HL-60 (cell line): ENCODE measurements around the gene DNAH6.

Source experiments
- DNase-seq, 2 experiments: peaks; one replicate each; pipeline ENCODE4 v3.0.0-alpha.2; 2010 to 2020; ENCODE audit warnings: low read depth in 1 of 2, low spot score in 1 of 2
- H3K27ac ChIP-seq: fragments of 250-450 bp; sonication (Bioruptor Pico); replicated peaks from 2 replicates; pipeline ENCODE4 v1.5.1; 2020; ENCODE audit warnings: mild to moderate bottlenecking, moderate library complexity
- H3K27me3 ChIP-seq: fragments of 250-450 bp; sonication (Bioruptor Pico); 2 replicates; pipeline ENCODE4 v1.5.1; 2021; ENCODE audit warnings: mild to moderate bottlenecking, moderate library complexity; ENCODE audit not compliant: insufficient read depth, poor library complexity, severe bottlenecking
- H3K4me3 ChIP-seq: replicated peaks from 2 replicates; pipeline ENCODE4 v1.5.1; 2011; ENCODE audit warnings: mild to moderate bottlenecking, control low read depth, low read length; ENCODE audit not compliant: insufficient read depth
- CTCF ChIP-seq: IDR thresholded peaks from one replicate; pipeline ENCODE4 v1.5.1; 2011; ENCODE audit warnings: low read length, control low read depth, inconsistent platforms; ENCODE audit not compliant: insufficient read depth
- GABPA ChIP-seq: IDR thresholded peaks from 2 replicates; pipeline ENCODE4 v1.6.1; 2012; ENCODE audit warnings: low read depth
- POLR2AphosphoS5 ChIP-seq: IDR thresholded peaks from 2 replicates; pipeline ENCODE4 v1.6.1; 2012; ENCODE audit warnings: low read depth
- REST ChIP-seq: IDR thresholded peaks from 2 replicates; pipeline ENCODE4 v1.6.1; 2012; ENCODE audit warnings: low read depth; ENCODE audit not compliant: insufficient replicate concordance
- SPI1 ChIP-seq: IDR thresholded peaks from 2 replicates; pipeline ENCODE4 v1.6.1; 2012; ENCODE audit warnings: low read depth, mild to moderate bottlenecking, borderline replicate concordance

The DNAH6 gene

GRCh38 chr2:84556190-84556589 is 39.9 kb downstream of the DNAH6 start:
- no peak for DNase-seq
- no peak for TF ChIP-seq CTCF
- no peak for TF ChIP-seq GABPA
- TF ChIP-seq POLR2AphosphoS5: no peak
- no peak for TF ChIP-seq SPI1
- TF ChIP-seq REST: no peak
- Histone ChIP-seq H3K27ac (no peak overlapping the region), H3K4me3 (no peak overlapping the region), H3K27me3 (no peaks in the 10 kb centered on the region)

DNA sequence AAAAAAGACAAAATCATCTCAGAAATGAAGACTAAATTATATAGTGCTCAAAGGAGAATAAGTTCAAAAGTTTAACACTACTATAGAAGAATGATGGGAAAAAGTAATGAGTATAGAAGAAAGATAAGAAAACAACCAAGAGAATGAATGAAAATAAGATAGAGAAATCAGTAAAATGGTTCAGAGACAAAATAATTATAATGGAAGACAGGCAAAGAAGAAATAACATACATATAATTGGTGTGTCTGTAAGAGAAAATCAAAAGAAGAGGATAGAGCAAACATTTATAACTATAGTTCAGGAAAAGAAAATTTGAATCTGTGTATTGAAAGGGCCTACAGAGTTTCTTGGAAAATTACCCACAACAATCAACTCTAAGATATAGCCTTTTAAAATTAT is 43.5 kb downstream of the DNAH6 start:
- H3K27ac ChIP-seq: no peak overlapping the region
- no peak overlapping the region for H3K4me3 ChIP-seq
- H3K27me3 ChIP-seq: peaks cover 5% of the 10 kb centered on the region
- TF ChIP-seq SPI1 (no peak), CTCF (no peak), POLR2AphosphoS5 (no peak), GABPA (no peak), REST (no peak)
- no peak for DNase-seq

- no peak overlapping the region for H3K27ac ChIP-seq
- H3K27me3 ChIP-seq: no peaks in the 10 kb centered on the region
- DNase-seq: no peak
- no peak overlapping the region for H3K4me3 ChIP-seq
- no peak for TF ChIP-seq SPI1
- TF ChIP-seq CTCF: no peak
- TF ChIP-seq GABPA: no peak
- no peak for TF ChIP-seq REST
- TF ChIP-seq POLR2AphosphoS5: no peak
Observed at GRCh38 chr2:84579661-84580060, 63.4 kb downstream of the DNAH6 start.
